ENCODE results near the gene TRPM2.

- TF ChIP-seq CTCF (IDR thresholded peaks at IDR 0.05) (no peak), POLR2A (IDR thresholded peaks at IDR 0.05) (no peak)
Observed at GRCh38 chr21:44401386-44402160, 48.2 kb downstream of the TRPM2 start.

All from Peyer's patch (tissue), 4 donors.